CD4-positive, alpha-beta memory T cell (primary cell): ENCODE data around the gene MARK2. TPM values are rescaled to one million over a fixed set of nuclear protein-coding genes. Genes with fewer than 3 reads are reported as not detected.

Source experiments
- polyA plus RNA-seq, 2 donors: library from polyadenylated mRNA; unstranded; fragments of 300-500 nt; fragmentation: Illumina TruSeq; gene quantifications; one replicate each; pipeline ENCODE4 v1.2.3, GENCODE V29; 2021
- total RNA-seq, 2 experiments: library from RNA; stranded (reverse); gene quantifications; one replicate each; pipeline ENCODE4 v1.2.3, GENCODE V29; 2021

MARK2 gene
- total and polyA plus RNA-seq, 4 experiments from 2014 or later = 25.1 to 68.0 (median 60.4) TPM

Other genes starting within 250 kb of the MARK2 start
- 1 to 10 TPM; 3.6 to 4.7 TPM for gene PLAAT3, start 224.7 kb upstream of the MARK2 start, total RNA-seq
- 1 to 10 TPM; 7.4 to 9.2 TPM for gene PLAAT3, start 224.7 kb upstream of the MARK2 start, polyA plus RNA-seq
- gene ATL3, start 167.7 kb upstream of the MARK2 start, total RNA-seq = 10 to 100 TPM; 40.4 to 43.3 TPM
- gene ATL3, start 167.7 kb upstream of the MARK2 start, polyA plus RNA-seq = 10 to 100 TPM; 22.2 to 29.3 TPM
- gene RTN3, start 157.6 kb upstream of the MARK2 start, total RNA-seq = 10 to 100 TPM; 41.7 to 41.8 TPM
- gene RTN3, start 157.6 kb upstream of the MARK2 start, polyA plus RNA-seq = 10 to 100 TPM; 43.9 to 72.9 TPM
- gene ZFTA, start 70.3 kb upstream of the MARK2 start, total RNA-seq = 1 to 10 TPM; 1.4 to 1.7 TPM
- under 1 TPM in 1 of 2 donors, not detected in 1; 0.06 TPM for gene ZFTA, start 70.3 kb upstream of the MARK2 start, polyA plus RNA-seq
- gene SPINDOC, start 25.7 kb upstream of the MARK2 start, total RNA-seq = 10 to 100 TPM; 12.0 to 14.8 TPM
- under 1 TPM; 0.63 to 0.95 TPM for gene SPINDOC, start 25.7 kb upstream of the MARK2 start, polyA plus RNA-seq
- gene RCOR2, start 78.1 kb downstream of the MARK2 start, total RNA-seq = not detected
- not detected for gene RCOR2, start 78.1 kb downstream of the MARK2 start, polyA plus RNA-seq
- 10 to 100 TPM; 24.2 to 24.8 TPM for gene NAA40, start 99.9 kb downstream of the MARK2 start, total RNA-seq
- 1 to 10 TPM; 6.1 to 9.9 TPM for gene NAA40, start 99.9 kb downstream of the MARK2 start, polyA plus RNA-seq
- gene COX8A, start 135.5 kb downstream of the MARK2 start, total RNA-seq = 100 to 1,000 TPM; 113 to 130 TPM
- 100 to 1,000 TPM; 382 to 433 TPM for gene COX8A, start 135.5 kb downstream of the MARK2 start, polyA plus RNA-seq
- gene OTUB1, start 147.3 kb downstream of the MARK2 start, total RNA-seq = 10 to 100 TPM; 72.9 to 73.0 TPM
- 100 to 1,000 TPM; 132 to 171 TPM for gene OTUB1, start 147.3 kb downstream of the MARK2 start, polyA plus RNA-seq
- not detected for gene FLRT1, start 196.8 kb downstream of the MARK2 start, total RNA-seq
- gene FLRT1, start 196.8 kb downstream of the MARK2 start, polyA plus RNA-seq = not detected